ENCODE measurements around the gene ATP4A.
A peak's percentile ranks its signal among the peaks of the same experiment; 100 is the strongest.

ATP4A gene

DNA sequence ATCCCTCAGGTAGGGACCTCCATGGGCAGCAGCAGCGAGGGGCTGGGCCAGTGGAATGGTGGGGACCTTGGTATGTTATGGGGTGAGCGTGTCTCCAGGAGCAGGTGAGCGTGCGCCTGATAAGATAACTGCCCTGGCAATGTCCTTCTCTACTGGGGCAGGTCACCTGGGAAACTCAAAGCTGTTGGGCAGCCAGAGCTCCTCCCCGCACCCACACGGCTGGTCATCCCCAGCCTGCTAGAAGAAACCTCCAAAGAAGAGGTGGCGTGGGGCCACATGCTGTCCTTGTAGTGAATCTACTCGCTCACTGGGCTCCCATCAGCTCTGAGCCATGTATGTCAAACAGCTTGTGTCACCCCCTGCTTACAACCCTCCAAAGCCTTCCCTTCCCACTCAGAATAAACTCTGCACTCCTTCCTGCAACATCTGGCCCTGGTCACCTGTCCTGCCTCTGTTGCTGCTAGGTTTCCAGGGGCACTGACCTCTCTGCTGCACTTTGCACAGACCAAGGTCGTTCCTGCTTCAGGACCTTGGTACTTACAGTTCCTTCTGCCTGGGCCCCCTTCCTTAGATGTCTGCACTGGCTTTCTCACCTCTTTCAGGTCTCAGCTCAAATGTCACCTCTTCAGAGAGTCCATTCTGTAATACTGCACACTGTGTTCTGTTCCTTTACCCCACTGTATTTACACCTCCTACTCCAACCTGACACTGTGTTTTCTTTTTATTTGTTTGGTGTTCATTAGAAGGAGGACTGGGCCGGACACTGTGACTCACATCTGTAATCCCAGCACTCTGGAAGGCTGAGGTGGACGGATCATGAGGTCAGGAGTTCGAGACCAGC, 1.8 kb upstream of the ATP4A start:
- DNase-seq = no peak

DNA sequence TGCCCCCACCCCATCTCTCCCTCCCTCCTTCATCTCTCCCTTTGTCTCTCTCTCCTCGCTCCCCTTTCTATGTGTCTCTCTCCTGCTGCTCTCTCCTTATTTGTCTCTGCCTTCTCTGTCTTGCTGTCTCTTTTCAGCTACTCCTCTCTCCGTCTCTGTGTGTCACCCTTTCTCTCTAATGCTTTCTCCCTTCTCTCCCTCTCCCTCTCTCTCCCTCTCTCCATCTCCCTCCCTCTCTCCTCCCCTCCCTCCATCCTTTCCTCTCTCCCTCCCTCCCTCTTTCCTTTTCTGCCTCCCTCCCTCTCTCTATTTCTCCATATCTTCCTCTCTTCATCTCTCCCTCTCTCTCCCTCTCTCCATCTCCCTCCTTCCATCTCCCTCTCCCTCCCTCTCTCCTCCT, 682 bp downstream of the ATP4A start:
- DNase-seq = no peak

DNA sequence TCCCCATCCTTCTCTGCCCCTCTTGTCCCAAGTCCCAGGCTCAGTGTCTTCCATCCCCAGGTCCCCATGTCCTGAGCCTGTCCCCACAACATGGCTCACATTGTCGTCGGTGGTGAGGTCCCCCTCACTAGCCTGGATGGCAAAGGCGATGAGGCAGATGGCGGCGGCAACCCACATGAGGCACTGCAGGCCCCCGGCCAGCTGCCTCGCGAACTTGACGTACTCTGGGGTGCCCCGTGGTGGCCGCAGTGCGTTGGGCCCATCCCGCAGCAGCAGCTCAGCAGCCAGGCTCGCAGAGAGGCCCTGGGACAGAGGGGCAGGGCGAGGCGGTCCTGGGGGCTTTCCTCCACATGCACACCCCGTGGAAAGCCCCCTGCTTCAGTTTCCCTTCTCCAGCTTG, 1.1 kb downstream of the ATP4A start:
- no peak for DNase-seq

DNA sequence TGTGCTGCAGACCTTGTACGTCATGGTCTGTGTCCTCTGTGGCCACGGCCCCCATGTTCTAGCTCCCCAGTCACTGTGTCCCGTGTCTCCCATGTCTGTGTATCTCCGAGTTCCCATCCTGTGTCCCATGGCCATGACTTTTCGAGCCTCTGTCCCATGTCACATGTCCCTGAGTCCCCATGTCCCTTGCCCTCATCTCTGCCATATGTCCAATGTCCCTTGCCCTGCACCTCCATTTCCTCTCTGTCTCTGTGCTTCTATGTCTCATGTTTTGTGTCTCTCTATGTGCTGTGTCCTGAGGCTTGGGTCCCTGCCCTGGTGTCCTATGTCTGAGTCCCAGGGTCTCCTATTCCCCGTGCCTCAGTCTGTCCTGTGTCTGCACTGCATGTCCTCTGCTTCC, 2.0 kb downstream of the ATP4A start:
- no peak for DNase-seq

DNA sequence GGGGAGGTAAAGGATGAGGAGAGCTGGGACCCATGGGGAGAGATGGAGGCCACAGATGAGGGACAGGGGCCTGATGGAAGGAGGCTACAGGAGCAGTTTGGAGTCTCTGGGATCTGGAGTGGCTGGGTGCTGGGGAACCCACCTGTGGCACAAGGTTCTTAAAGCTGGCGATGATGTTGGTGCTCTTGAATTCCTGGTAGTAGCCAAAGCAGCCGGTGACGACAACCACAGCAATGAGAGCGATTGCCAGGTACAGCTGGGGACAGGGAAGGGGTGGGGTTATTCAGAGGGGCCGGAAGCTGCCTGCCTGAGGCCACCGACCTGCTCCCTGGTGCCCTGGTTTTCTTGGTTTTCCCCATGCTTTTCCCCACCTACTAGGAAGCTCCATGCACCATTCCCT, 2.8 kb downstream of the ATP4A start:
- no peak for DNase-seq

DNA sequence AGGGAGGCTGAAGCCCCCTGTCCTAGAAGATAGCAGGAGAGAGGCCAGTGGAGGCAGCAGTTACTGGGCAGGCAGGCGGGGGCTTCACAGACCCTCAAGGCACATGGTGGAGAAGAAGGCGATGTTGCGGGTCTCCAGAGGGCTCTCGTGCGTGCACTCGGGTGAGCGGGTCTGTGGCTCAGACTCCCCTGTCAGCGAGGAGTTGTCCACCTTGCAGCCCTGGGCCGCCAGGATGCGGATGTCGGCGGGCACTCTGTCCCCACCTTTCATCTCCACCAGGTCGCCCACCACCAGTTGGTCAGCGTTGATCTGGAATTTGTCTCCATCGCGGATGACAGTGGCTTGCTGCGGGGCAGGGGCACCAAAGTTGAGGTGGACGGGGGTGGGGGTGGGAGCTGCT, 3.2 kb downstream of the ATP4A start:
- DNase-seq = no peak

DNA sequence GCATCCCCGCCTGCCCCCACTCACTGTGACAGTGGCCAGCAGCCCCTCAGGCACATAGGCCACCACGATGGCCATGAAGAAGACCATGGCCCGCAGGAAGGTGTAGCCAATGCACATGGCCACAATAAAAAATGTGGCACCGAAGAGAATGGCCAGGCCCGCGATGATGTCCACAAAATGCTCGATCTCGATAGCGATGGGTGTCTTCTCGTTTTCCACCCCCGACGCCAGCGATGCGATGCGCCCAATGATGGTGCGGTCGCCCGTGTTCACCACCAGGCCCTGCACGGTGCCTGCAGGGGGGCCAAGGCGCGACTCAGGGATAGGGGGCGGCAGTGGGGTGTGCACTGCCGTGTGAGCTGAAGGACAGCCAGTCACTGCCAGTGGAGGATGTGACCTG, 3.7 kb downstream of the ATP4A start:
- no peak for DNase-seq

DNA sequence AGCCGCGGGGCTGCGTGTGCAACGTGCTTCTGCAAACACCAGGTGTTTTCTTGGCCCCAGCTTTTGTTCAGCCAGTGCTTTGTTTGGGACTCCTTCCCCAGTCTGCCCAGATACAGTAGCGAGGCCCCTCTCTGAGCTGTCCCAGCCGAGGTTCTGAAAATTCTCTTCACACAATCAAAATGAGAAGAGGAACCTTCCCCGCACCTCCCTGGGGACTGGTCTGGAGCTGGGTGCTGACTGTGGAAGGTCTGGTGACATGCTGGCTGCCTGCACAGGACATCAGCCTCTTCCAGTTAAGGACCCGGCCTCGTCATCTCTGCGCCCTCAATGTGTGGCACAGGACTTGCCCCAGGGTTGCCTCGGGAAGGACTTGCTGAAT, 4.2 kb downstream of the ATP4A start:
- no peak for DNase-seq

DNA sequence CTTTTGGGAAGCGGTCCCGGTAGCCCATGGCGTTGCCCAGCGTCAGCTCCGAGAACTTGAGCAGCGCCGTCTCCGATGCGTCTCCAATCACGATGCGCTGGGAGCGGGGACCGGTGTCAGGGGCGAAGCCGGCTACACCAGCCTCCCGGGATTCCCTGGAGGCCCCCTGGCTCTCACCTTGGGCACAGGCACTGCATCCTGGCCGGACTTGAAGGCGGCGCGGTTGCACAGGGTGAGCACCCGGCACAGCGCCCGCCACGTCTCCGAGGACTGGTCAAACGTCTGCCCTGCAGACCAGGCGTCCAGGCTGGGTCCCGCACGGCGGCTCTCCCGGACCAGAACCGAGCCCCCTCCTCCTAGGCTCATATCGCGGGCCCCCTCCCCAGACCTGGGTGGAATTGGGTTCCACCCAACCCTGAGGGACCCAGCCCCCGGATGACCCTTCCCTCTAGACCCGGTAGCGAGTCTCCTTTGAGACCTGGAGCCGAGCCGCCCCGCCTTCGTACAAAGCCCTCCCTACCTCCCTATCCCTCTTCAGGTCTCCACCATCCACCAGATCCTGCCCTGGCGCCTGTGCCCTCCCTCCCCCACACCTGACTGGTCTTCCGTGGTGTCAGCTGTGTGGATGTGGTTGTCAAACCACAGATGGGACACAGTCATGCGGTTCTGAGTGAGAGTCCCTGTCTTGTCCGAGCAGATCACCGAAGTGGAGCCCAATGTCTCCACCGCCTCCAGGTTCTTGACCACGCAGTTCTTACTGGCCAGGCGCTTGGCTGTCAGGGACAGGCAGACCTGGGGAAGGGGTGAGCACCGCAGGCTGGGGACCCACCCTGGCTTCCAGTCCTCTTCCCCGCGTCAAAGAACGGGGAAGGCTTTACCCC, 4.8 kb downstream of the ATP4A start:
- DNase-seq = no peak

DNA sequence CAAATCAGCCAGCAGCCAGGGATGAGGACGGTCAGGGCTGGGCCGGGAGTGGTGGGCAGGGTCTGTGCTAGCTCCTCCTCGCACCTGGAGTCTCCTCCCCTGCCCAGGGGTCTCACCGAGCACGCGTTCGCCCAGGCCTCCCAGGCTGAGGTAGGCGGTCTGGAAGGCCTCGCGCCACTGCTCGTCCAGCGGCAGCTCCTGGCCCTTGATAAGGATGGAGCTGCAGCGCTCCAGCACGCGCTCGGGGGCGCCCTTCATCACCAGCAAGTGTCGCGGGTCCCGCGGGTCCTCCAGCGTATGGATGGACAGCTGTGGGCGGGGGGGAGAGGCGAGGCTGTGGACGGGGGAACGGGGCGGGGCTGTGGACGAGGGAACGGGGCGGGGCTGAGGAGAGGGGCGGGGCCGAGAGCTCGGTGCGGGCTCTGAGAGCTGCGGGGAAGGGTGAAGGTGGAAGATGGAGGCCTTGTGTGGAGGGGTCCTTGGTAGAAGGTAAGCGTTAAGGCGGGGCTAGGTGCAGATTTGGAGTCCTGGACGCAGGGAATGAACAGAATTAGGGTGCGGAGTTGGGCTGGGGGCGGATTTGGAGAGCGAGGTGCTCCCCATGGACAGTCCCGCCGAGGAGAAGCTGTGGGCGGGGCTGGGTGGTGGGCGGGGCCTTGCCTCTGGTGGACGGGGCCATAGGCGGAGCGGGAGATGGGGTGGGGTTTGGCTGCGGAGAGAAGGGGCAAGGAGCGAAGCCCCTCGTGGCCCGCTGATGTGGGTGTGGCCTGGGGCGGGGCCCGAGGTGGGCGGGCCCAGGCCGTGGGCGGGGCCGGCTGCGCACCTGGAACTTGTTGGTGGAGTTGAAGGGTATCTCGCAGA, 5.7 kb downstream of the ATP4A start:
- peak; percentile 81 for DNase-seq

DNA sequence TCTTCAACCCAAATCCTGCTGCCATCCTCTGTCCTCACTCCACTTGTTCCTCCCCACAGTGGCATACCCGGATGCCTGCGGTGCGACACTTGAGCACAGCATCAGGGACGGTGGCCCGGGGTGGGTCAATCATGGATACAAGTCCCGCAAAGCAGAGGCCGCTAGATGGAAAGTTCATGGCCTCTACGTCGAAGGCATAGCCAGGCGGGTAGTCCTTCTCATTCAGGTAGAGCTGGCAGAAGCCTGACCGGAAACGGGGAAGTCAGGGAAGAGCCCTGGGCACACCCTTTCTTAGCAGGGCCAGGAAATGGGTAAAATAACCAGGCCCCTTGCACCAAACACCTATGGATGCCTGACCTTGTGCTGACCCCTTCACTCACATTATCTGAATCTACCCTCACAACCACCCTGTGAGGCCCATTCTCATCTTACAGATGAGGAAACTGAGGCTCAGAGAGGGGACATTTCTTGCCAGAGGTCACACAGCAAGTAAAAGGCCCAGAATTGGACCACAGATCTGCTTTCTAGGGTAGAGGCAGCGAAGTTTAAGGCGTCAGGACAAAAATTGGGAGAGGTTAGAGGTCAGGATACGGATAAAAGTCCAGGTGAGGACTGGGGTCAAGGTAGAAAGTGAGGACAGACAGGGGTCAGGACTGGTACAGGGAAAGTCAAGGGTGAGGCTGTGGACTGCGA, 6.5 kb downstream of the ATP4A start:
- DNase-seq = no peak

DNA sequence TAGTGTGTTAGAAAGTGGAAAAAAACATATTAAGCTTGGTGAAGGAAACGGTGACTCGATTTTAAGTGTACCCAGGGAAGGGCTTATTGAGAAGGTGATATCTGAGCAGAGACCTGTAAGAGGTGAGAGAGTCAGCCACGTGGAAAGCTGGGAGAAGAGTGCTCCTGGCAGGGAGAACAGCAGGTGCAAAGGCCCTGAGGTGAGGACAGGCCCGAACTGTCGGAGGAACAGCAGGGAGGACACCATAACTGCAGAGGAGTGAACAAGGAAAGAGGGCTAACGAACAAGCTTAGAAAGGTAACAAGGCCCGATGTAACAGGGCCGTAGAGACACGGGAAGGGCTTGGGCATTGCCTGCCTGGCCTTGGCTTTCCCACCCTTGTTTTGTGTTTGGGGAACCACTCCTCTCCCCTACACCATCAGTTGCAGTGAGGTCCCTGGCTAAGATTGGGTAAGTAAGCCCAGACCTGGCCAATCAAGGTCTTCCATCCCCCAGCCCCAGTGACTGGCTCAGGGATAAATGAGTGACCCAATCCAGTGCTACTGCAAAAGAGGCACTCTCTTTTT, 7.3 kb downstream of the ATP4A start:
- DNase-seq = no peak

DNA sequence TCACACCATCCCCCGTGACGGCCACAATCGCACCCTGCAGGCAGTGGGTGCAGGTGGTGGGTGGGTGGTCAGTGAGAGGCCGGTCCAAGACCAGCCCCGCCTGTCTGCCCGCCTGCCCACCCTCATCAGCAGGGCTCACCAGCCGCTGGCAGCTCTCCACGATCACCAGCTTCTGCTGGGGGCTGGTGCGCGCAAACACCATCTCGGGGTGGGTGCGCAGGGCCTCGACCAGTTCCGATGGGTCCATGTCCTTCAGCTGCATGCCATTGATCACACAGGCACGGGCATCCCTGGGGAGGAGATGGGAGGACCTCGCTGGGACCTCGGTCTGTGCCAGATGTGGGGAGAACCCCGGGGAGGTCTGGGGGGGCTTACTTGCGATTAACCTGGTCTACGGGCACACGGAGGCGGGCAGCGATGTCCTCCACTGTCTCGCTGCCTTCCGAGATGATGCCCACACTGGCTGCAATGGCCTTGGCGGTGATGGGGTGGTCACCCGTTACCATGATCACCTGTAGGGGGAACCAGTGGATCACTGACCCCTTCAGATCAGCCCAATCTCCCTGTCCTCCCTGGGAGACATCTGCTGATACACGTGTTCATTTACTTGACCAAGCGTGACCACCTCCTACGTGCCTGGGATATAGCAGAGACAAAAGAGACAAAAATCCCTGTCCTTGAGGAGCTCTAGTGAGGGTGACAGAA, 8.0 kb downstream of the ATP4A start:
- DNase-seq = no peak

DNA sequence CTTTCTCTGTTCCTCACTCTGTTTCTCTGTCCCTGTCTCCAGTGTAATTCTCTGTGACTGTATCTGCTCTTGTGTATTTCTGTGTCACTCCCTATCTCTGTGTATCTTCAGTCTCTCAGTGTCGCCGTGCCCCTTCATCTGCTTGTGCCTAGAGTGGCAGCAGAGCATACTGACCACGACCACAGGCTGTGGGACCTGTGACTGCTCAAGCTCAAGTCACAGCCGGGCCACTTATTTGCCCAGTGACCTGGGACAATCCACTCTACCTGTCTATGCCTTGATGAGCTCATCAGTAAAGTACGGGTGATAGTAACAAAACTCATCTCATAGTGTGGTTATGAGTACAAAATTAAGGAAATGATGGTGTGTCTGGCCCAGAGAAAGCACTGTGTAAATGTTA, 9.4 kb downstream of the ATP4A start:
- no peak for DNase-seq

DNA sequence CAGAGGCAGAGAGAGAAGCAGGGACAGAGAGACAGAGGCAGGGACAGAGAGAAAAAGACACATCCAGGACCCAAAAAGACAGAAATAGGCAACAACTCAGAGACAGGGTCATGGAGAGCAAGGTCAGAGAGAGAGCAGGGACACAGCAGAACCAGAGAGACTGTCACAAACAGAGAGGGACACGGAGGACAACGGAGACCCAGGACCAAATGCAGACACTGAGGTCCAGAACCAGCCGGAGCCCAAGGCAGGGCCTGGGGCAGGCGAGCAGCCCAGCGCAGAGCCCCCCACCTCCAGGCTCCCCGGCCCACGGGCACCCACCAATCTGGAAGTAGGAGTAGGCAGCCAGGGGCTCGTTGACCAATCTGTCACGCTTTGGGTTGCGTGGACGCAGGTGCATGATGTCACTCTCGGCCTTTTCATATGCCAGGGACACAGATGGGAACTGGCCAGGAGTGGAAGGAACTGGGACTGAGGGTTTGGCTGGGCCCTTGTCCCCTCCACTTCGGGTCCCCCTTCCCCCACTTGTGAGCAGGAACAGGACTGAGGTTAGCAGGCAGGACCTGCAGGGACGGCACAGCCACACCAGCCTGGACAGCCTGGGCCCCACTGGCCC, 10.0 kb downstream of the ATP4A start:
- DNase-seq = no peak

DNA sequence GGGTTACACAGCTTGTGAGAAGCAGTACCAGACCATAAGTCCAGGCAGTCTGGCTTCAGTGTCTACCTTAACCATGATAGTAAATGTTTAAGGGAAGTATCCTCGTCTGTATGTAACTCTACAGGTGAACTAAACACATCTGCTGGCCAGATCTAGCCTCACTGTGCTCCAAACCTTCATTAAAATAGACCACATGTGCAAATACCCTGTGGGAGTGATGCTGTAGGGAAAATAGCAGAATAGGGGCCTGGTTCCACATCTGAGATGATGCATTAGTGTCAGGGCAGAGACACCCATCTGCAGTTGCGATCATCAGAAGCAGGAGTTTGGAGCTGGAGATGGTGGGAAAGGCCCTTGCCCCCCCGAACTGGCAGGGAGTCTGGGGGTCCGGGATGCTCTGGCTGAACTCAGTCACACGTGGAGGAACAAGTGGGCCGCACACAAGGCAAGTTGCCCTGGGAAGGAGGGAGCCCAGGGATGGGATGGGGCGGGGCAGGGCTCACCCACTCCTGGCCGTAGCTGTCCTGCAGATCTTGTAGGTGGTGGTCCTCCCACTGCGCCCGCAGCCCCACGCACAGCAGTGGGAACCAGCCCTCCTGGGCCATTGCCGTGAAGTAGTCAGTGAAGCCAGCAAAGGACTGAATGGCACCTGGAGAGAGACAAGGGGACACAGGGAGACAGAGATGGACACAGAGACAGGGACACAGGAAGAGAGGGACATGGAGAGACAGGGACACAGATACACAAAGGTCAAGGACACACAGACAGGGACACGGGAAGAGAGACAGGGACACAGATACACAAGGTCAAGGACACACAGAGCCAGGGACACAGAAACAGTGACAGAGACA, 10.7 kb downstream of the ATP4A start:
- DNase-seq = no peak

DNA sequence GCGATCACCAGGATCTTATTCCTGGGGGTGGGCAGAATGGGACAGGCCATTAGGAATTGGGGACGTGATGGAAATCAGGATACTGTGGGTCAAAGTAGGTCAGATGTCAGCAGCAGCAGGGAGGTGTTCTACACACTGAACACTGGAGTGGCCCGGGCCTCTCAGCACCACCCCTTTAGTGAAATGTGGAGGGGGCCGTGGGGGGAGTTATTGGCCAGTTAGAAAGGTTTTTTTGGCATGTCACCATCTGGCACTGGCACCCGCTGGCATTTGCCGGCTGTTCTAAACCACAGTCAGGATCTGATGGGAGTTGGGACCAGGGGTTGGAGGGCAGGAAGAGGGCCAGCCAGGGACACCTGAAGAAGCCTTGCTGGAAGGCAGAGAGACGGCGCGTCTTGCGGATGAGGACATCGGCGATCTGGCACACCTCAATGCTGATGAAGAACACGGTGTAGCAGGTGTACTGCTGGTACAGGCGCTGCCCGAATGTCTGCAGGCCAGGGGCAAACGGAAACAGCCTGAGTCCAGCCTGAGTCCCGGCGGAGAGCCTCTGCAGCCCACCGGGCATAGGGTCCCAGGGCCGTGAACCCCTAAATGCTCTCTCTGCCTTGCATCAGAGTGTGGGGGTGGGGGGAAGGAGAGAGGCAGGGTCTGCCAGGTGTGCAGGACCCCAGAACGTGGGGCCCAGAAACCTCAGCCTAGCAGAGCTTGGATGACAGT, 12.2 kb downstream of the ATP4A start:
- DNase-seq = no peak

DNA sequence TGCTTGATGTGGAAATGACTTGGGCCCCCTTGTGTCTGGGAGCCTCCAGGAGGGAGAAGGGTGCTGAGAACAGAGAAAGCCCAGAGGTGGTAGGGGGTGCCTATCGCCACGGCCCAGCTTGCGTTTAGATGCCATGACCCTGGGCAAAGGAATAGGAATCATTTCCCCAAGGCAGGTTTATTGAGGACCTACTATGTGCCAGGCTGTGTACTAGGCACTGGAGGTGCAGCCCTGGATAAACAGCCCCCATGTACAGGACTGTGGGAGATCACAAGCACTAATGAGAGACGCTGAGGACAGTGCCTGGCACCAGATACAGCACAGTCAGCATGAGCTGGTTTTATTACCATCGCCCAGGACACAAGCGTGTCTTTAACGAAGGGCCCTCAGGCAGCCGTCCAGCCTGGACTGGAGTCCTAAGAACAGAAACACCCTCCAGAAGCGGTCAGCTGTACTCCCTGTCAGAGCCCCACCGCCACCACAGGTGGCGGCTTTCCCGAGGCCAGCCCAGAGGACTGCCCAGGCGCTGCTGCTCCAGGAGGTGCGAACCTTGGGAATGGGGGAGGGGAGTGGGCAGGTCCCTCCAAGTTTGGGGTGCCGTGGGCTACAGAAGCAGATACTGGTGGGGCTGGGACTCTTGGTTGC, 13.5 kb downstream of the ATP4A start:
- no peak for DNase-seq
